Stimulated activated CD4-positive, alpha-beta T cell treated with anti-CD3 and anti-CD28 coated beads, TNF-alpha, amount 100 ng/mL, for 24 hours (primary cell): ENCODE results near the gene CSTF3.
"Not testable (repeated sequence)": the region's sequence is repeated elsewhere in the genome, so short reads cannot be mapped to it uniquely, and the experiment has no call there.

ENCODE experiments used
- DNase-seq, 3 experiments: peaks; one replicate each; pipeline ENCODE4 v3.0.0-alpha.2; 2020; ENCODE audit warnings: low read depth in 3 of 3

The CSTF3 gene

DNA sequence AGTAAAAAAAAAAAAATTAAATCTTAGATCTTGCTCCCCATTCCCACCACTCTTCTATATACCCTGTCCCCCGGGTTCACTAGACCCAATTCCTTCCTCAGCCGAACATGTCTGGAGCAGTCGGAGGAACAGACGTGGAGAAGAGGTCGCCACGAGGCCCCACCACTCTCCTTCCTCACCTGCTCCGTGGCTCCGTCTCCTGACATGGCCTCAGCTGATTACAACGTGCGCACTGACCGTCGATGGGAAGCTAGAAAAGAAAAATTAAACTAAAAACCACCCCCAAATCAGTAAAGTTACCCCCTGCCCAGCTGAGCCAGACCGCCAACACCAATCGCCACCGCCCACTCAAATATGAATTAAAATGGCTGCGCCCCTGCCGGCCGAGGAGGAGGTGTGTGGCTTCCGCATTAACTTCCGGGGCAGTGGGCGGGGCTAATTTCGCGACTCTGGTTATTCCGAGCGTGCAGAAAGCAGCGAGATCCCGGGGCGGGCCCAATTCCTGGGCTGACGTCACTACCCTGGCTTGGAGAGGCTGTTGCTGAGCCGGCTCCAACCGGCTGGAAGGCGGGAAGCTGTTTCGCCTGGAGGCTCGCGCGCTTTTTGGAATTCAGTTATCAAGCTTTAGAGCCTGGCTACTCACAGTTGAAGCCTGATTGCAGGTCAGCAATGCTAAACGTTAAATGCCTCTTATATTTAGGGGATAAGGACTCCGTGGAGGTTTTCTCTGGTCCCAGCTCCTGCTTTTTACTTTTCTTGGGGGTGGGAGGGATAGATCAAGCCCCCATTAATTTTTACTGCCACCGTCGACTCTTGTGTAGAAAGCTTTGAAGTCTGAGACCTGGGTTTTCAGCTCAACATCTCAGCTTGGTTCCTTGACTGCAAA lies at the start of gene CSTF3:
CSTF3 (minus strand) TSS at position 361 of the 886 bp plus-strand sequence; CDS start at position 206, 155 bp downstream.
- DNase-seq: peak; percentile 97 to 99 (median 97)

DNA sequence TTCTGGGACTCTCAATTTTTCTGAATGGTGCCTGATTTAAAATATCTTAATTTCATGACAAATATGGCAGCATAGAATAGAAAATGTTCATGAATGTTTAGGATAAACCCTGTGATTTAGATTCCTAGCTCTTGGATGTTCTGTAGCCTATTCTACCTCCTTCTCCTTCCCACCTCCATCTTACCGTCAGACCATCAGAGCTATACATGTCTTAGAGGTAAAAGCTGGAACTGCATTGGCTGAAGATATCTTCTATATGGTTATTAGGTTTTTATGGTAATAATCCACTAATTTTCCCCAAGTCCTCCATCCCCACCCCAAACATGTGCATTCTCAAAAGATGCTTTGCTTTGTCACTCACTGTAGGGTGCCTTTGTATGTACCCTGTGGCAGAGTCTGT lies 46.9 kb upstream of the CSTF3 start:
- no peak for DNase-seq

DNA sequence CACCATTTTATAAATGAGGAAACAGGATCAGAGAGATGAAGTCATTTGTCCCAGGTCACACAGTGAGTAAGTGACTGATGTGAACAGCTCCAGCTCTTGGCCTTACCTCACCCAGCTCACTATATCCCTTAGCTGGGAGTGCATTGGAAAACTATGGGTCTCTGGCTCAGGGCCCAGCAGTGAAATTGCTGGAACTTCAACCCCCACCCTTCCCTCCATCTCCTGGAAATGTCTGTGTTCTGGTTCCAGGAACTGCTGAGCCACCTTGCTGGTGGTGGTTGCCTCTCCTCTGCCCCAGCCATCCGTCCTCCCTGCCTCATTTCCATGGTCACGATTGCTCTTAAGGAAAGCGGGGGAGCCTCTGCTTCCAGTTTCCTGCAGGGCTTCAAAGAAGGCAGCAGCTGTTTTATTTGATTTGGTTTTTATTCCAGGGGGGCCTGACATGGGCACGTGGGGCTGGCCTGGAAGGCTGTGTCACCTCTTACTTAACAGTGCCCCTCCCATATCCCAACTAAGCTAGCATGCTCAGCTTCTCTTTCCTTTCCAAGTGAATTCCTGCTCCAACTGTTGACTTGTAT lies 46.2 kb upstream of the CSTF3 start:
- no peak for DNase-seq

DNA sequence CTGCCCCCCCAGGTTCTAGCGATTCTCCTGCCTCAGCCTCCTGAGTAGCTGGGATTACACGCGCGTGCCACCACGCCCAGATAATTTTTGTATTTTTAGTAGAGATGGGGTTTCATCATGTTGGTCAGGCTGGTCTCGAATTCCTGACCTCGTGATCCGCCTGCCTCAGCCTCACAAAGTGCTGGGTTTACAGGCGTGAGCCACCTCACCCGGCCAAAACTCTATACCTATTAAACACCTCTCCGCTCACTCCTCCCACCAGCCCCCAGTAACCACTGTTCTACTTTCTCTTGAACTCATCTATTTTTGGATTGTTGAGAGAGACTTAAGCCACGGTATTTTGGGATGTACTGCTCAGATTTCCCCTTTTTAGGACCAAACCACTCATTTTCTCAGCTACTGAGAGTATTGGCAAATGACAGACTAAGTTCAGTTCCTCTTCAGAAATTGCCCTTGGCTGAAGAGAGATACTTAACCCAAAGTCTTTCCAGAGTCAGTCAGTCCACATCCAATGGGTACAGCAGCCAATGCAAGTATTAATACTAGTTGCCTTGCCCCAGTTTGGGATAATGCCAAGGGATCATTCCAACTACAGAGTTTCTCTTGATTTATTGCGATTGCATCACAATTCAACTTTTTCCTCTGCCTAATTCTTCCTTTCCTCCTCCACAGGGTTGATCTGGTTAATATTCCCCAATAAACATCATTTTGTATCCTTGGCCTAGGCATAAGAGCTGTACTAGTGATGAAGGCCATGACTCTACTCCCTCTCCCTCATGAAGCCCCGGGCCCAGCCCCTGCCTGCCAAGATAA lies 36.8 kb upstream of the CSTF3 start:
- no peak for DNase-seq

DNA sequence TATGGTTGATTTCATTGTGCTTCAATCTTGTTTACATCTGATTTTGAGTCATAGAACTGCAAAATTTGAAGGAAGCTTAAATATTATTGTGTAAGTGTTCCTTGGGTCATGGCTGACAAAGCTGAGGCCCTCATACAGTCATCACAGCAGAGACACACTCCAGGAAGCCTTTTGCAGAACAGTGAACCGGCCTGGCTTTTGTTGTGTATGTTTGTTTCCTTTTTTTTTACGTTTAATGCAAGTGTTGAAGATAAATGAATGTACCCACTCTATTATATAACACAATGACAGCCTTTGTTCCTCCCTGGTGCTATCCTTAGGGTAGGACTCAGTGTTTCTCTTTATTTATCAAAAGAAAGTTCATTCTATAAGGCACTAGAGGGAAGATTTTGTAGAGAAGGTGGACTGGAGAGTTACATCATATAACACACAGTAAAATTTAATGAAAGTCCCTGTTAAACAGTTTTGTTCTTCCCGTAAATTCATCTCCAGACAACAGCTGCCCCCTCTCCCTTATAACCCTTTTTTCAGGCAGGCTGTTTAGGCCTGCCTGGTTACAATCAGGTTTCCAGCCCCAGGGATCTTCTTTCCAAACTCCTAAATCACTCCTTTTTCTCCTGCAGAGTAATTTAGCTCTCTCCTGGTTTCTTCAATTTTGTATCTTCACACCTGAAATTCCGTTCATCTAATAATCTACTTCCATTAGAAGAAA lies 34.3 kb upstream of the CSTF3 start:
- no peak for DNase-seq

DNA sequence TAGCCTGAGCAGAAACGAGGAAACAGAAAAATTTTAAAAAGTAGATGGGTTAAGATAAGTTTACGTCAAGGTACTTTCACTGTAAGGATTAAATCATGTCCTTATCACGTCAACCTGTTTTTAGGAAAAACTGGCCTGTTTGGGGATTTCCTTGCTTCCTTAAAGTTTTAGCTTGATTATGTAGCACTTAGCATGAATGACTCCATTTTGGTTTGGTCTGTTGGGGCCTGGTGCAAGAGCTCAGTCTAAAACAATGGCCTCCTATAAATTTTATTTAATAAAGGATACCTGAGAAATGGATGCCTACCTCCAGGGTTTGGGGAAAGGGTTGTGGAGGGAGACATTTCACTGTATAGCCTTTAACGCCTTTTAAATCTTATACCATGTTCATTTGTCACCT lies 33.2 kb upstream of the CSTF3 start:
- DNase-seq: no peak

DNA sequence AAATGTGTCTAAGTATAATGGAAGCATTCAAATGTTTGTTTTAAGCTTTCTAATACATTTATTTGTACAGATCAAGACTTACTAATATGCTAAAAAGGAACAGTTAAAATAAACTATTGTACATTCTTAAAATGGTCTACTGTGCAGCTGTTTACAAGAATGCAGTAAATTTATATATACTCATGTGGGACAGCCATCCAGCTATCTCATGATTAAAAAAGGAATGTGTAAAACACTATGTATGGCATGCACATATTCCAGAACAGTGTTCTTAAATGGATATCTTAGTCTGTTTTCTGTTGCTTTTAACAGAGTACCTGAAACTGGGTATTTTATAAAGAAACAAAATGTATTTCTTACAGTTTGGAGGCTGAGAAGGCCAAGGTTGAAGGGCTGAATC lies 30.2 kb upstream of the CSTF3 start:
- no peak for DNase-seq

DNA sequence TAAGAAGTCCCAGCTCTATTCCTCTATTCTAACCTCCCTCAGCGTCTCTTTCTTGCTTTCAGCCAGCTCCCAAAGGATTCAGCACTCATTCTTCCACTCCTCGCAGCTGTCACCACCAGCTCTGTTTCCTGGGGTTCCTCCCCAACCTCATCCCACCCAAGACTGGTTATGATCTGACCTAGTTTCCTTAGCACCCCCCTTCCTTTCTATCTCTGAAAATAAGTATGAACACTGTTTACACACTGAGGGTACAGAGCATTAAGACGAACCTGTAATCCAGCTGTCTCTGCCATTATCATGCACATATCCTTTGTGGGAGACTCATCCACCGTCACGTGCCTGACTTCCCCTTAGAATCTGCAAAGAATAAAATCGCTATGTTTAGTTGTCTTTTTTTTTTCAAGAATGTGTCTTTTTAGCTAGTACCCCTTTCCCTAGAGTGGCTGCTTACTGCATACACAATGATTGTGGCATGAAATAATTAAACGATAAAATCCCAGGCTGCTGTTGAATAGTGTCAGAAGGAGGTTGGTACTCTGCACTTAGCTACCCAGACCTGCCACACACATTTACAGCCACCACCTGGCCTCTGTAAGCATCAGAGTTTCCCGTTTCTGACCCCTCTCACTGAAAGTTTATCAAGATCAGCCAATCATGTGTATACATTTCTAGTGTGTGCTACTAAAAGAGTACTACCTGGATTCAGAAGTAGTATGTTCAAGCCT lies 26.9 kb upstream of the CSTF3 start:
- DNase-seq: no peak

DNA sequence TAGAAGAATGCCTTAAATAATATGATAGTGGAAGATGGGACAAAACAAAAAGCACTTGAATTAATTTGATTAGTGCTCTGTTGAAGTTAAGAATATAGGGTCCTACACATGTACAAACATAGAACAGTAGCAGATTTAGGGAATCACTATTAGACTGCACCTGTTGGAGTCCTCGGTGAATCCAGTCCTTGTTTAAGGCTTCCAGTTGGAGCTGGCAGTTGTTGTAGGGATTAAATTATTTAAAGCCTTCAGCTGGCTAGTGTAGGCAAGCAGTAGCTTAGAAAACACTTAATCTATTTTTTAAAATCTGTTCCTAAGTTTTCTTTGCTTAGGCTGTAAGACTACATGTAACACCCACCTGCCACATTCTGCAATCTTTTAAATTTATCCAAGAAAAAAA lies 24.5 kb upstream of the CSTF3 start:
- no peak for DNase-seq

DNA sequence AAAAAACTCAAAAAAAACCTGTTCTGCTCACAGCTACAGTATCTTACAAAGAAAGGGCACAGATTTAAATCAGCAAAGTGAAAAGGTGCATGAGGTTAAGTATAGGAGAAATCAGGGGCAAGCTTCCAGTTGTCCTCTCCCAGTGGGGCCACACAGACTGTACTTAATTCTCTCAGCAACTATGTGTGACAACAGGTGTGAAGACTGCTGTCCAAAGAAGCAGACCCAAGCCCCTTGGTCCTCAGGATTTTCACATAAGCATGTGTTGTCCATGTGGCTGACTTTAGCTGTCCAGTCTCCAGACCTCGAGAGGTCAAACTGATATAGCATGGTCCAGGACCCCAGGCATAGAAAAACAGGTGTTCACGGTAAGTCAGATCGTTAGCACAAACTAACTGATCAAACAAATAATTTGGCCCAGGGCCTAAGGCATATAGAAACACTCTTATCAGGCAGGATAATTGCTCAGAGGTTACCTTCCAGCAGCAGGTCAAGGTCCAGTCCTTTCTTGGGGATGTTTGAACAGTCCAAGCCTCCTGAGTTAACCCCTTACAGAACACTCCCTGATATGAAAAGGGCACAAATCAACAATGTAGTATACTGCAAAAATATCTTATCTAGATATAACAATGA lies 21.1 kb upstream of the CSTF3 start:
- DNase-seq: no peak

DNA sequence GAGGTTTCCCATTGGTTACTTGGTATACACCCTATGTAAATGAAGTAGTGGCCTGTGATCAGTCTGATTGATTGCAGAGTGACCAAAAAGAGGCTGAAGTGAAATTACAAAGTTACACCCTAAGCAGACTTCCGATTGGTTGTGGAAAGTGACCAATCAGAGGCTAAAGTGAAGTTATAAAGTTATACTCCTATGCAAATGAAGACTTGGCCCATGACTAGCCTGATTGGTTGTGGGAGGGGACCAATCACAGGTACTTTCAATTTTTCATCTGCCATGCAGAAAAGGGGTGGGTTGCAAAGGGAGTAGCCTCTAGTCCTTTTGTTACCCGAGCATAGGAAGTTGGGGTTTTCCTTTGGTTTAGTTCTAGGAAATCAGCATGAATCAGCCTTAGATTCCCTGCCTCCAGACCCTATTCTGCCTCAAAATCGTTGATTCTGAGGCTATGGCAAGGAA lies 18.1 kb upstream of the CSTF3 start:
- DNase-seq: no peak

DNA sequence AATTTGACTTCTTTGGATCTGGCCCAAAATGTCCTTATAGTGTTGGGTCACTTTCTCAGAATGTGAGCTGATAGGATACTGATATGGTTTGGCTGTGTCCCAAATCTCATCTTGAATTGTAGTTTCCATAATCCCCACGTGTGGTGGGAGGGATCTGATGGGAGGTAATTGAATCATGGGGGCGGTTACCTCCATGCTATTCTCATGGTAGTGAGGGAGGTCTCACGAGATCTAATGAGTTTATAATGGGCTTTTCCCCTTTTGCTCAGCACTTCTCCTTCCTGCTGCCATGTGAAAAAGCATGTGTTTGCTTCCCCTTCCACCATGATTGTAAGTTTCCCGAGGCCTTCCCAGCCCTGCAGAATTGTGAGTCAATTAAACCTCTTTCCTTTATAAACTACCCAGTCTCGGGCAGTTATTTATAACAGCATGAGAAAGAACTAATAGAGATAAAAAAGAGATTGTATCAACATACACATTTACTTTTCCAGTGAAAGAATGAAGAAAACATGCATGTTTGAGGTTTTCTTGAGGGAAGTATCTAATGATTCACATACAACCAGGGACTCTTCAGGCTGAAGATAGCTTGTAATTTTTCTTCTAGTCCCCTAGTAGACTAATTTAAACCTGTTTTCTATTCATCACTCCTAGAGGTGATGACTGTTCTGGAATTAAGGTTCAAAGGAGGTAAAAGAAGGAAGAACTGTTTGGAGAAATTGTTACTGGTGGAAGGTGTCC lies 17.3 kb upstream of the CSTF3 start:
- DNase-seq: no peak

DNA sequence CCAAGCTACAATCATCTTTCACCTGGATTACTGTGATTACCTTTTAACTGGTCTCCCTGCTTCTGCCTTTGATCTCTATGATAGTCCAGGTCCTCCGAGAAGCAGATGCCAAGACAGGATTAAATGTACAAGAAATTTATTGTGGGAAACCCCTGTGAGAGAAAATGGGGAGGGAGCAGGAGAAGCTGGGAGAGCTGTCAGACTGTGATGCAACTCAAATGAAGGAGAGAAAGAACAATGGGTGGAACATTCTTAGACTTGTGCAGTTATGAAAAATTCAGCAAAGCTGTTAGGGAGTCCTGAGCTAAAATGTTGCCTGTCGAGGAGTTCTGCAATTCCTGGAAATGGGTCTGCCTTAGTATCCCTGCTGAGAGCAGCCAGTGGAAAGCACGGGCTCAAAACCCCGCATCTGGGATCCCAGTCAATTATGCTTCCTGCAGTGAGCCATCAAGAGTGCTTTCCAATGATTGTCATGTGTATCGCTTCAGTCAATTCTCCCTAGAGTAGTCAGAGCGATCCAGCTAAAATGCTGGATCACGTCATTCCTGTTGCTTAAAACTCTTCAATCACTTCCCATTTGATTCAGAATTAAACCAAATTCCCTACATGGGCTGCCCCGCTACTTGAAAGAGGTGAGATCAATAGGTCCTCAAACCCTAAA lies 16.5 kb upstream of the CSTF3 start:
- no peak for DNase-seq

DNA sequence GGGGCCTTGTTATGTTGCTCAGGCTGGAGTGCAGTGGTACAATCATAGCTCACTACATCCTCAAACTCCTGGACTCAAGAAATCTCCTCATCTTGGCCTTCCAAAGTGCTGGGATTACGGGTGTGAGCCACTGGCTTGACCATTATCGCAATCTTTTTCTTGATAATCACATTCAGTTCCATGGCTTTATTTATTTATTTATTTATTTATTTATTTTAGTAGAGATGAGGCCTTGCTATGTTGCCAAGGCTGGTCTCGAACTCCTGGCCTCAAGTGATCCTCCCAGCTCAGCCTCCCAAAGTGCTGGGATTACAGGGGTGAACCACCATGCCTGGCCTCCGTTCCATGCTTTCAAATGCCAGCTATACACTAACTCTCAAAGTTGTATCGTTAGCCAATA lies 15.5 kb upstream of the CSTF3 start:
- not testable (repeated sequence) for DNase-seq

DNA sequence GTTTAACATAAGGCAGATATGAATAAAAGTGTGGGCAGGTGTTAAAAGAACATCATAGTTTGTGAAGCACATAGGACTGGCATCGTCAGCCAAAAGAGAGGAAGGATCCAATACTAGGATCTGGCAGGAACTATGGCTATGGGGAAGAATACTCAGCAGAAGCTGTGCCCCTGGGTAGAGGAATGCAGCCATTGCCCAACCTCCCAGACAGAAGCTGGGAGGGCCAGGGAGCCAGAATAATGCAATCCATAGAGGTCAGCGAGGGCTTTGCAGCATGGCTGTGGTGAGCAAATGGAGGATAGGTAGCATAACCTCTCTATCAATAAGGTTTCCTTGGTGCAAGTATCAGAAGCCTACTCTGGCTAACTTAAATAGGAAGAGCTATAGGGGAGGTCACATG lies 11.7 kb upstream of the CSTF3 start:
- DNase-seq: no peak

DNA sequence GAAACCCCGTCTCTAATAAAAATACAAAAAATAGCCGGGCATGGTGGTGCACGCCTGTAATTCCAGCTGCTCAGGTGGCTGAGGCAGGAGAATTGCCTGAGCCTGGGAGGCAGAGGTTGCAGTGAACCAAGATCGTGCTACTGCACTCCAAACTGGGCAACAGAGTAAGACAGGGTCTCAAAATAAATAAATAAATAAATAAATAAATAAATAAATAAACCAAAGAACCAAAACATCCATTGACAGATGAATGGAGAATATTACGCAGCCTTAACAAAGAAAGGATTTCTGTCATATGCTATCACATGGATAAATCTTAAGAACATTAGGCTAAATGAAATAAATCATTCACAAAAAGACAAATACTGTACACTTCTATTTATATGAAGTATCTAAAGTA lies 11.1 kb upstream of the CSTF3 start:
- DNase-seq: no peak

DNA sequence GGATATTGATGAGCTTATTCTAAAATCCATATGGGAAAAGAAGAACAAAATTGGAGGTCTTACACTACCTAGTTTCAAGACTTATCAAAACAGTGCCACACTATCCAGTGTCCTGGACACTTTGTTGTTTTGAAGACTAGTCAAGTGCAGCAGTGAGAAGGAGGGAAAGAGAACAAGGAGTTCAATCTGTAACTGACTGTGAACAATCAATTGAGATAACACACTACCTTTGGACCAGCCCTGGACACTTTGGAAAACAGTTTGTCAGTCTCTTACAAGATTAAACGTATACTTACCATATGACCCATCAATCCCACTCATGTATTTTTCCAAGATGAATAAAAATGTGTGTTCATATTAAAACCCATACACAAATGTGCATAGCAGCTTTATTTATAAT lies 10.0 kb upstream of the CSTF3 start:
- DNase-seq: no peak

DNA sequence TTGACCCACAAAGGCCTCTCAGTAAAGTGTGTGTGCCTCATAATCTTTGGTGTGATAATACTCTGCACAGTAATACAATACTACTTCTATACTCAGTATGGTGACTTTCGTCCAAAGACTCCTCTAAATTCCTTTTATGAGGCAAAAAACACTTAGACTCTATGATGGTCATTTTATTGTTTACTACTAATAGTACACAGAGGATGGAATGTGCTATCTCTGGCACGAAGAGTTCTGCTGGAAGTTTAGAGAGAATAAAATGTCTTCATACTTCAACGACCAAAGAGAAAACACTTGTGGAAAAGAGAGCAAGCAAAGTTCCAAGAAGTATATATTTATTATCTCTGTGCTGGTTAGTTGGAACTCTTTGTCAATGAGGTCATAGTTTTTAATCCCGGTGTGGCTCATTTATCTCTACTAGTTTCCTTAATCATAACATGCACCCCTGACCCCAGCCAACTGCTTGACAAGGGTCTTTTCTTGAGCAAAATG lies 7.5 kb upstream of the CSTF3 start:
- DNase-seq: no peak

DNA sequence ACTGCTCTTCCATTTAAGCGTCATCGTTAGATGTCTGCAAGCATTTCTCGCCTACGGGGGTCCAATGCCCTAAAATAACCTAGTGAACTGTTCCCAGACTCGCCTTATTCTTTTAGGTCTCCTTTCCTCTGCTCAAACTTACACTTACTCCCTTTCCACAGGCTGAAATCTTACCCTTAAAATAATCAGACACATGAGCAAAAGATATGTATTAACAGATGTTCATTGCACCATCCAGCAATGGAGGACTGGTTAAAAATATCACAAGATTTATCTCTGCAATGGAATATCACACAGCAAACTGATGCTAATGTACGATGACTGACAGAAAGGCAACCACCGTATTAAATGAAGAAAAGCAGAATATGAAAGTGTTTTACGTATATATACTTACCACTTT lies 1.6 kb upstream of the CSTF3 start:
- DNase-seq: no peak
